ENCODE measurements around the gene VARS1.
"Not testable (repeated sequence)": the region's sequence is repeated elsewhere in the genome, so short reads cannot be mapped to it uniquely, and the experiment has no call there.

Gene VARS1

GRCh38 chr6:31794294-31794865 is 1.2 kb downstream of the VARS1 start:
- DNase-seq (ENCODE audit: low spot score), result no peak

- DNase-seq (ENCODE audit: low spot score), result not testable (repeated sequence)
These were observed 1.7 kb downstream of the VARS1 start for GRCh38 chr6:31793927-31794245.

- DNase-seq (ENCODE audit: low spot score), result no peak
These were observed 2.8 kb downstream of the VARS1 start for GRCh38 chr6:31792761-31793171.

- DNase-seq (ENCODE audit: low spot score), result no peak
These were observed 3.5 kb downstream of the VARS1 start for GRCh38 chr6:31792090-31792374.

DNA sequence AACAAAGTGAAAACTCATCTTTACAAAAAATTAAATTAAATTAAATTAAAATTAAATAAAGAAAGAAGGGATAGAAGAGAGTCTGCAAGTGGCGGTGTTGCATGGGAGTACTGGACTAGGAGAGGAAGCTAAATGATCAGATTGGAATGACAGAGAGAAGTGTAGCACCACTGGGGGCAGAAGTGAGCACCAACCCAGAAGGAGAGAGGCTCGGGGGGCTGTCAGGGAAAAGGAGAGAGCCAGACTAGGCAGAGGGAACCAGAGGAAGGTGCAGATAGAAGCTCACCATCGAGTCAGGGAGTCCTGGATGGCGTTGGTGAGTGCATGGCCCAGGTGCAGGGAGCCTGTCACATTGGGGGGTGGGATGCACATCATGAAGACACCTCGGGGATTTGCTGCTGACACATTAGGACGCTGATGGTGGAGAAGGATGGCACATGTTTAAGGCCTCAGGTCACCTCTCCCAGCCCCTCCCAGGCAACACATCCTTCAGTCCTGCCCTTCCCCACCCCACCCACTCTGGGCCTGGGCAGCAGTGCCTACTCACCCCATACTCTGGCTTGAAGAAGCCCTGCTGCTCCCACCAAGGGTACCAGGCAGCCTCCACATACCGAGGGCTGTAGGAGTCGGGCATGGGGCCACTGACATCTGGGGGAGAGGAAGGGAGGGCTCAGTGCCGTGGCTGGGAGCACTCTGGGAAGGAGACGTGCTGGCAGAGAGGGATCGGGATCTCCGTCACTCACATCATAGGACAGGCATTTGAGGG is 4.0 kb downstream of the VARS1 start:
- peak; percentile 68 for DNase-seq (ENCODE audit: low spot score)

- DNase-seq (ENCODE audit: low spot score), result no peak
These were observed 10.1 kb downstream of the VARS1 start for GRCh38 chr6:31785475-31785874.

GRCh38 chr6:31784098-31784925 is 11.2 kb downstream of the VARS1 start:
- no peak for DNase-seq (ENCODE audit: low spot score)

DNA sequence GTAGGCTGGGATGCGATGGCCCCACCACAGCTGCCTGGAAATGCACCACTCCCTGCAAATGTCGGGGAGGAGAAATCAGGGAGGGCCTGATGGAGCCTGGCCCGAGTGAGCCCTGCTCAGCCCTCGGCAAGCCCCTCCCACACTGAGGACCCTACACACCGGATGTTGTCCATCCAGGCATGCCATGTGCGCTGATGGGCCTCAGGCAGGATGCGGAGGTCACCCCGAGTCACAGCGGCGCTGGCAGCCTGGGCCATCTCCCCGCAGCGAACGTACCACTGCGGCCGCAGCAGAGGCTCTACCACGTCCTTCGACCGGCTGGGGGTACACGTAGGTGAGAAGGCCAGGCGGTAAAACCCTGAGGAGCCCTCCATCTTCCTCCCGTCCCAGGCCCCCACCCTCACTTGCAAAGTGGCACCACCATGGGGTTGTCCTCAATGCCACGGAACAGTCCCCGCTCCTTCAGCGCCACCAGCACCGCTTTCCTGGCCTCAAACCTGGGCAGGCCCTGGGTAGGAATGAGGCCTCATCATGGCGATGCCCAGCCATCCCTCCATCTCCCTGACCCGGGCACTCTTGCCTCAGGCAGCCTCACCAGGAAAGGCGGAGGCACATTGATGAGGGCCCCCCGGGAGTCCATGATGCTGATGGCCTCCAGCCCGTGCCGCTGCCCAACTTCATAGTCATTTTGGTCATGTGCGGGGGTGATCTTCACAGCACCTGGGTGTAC is 13.3 kb downstream of the VARS1 start:
- no peak for DNase-seq (ENCODE audit: low spot score)

DNA sequence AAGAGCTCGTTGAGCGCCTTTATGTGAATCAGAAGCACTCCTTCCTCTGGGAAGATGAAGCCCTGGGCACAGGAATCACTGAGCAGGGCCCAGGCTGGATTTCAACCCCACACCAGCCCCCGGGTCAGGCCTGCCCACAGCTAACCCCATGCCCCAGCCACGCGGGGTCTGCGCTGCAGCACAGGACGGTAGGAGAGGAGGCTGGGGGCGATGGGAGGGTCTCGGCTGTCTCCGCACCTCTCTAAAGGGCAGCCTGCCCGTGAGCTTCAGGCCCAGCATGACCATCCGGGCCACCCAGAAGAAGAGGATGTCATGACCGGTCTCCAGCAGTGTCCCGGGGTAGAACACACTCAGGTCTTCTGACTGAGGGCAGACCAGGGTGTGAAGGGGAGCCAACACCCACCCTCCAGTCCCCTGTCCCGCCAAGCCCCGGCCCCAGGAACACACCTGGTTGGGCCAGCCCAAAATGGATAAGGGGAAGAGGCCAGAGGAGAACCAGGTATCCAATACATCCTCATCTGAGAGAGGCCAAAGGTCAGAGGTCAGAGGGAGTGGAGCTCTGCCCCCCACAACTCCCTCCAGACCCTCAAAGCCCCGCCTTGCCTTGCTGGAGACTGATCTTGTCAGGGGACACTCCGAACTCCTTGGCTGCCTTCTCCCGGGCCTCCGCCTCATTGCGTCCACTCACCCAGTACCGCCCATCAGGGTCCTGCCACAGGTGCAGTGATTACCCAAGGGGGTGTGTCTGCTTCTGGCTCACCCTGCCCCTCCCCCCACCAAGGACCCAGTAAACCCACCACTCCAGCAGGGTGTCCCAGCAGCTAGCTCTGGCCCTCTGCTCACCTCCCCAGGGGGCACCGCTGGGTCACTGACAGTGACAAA is 14.1 kb downstream of the VARS1 start:
- no peak for DNase-seq (ENCODE audit: low spot score)

DNA sequence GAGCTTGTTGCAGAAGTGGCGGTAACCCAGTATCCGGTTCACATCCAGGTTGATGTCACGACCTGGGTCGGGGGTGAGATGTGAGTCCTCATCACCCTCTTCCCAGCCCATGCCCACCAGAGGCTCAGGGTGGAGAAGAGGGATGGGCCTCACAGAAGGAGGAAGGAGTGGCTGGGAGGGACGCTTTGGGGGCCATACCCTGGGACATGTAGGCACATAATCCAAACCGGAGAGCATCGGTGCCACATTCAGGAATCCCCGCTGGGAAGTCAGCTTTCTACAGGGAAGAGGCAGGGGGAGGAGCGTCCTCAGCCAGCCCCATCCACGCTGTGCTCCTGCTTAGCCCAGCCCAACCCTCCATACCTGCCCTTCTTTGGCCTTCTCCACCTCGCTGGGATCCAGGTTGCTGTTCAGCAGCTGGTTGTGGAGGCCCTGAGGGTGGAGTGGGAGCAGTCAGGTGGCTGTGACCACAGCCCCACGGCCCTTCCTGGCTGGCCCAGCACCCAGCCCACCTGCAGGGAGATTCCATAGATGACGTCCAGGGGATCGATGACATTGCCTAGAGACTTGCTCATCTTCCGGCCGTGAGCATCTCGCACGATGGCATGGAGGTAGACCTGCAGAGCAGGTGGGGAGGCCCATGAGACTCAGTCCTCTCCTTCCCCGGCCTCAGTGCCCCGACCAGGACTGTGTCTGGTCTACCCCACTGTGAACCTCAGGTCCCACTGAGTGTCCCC is 14.9 kb downstream of the VARS1 start:
- no peak for DNase-seq (ENCODE audit: low spot score)

GRCh38 chr6:31779908-31780307 is 15.6 kb downstream of the VARS1 start:
- DNase-seq (ENCODE audit: low spot score), result no peak

DNA sequence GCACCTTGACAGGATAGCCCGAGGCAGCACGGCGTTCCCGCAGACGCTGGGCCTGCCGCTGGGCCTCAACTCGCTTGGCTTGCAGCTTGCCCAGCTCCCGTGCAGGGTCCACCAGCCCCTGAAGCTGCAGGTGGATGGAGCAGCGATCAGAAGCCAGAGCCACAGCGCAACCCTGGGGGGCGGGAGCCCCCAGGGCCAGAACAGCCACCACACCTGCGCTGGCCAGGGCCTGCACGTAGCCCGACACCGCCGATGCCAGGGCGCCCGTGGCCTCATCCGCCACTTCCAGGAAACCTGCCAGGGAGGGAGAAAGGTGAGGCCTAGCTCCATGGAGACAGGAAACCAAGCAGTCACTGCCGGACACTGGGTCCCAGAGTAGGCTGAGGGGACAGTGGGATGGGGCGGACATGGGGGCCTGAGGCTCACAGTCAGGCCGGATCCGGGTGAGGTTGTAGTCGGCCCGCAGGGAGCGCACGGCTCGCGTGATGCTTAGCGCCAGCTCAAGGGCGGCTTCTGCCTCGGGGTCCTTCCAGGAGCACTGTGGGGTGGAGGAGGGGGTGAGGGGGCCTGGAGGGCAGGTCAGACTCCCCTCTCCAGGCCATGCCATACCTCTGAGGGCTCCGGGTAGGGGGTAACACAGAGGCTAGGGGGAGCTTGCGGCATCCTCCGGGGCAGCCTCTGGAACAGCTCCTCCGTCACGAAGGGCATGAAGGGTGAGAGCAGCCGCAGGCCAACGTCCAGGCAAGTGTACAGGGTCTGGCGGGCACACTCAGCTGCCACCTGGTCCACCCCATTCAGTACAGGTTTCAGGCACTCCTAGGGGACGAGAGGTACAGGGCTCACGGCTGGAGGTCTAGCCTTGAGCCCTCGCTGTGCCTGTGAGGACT is 16.3 kb downstream of the VARS1 start:
- DNase-seq (ENCODE audit: low spot score), result no peak

DNA sequence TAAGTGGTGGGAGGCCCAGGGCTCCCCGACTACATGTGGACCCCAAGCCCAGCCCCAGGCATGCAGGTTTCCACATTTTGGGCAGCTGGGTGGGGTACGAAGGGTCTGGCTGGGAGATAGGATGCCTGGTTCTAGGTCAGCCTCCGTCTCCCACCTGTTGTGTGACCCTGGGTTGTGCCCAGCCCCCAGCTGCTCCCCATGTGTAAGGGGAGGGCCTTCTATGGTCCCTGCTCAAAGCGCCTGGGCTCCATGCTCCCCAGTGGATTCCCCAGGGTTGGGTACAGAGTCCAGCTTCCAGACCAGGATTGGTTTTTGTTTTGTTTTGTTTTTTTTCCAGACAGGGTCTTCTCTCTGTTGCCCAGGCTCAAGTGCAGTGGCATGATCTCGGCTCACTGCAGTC is 17.4 kb downstream of the VARS1 start:
- no peak for DNase-seq (ENCODE audit: low spot score)

GRCh38 chr6:31777667-31778050 is 17.9 kb downstream of the VARS1 start:
- DNase-seq (ENCODE audit: low spot score), result no peak

DNA sequence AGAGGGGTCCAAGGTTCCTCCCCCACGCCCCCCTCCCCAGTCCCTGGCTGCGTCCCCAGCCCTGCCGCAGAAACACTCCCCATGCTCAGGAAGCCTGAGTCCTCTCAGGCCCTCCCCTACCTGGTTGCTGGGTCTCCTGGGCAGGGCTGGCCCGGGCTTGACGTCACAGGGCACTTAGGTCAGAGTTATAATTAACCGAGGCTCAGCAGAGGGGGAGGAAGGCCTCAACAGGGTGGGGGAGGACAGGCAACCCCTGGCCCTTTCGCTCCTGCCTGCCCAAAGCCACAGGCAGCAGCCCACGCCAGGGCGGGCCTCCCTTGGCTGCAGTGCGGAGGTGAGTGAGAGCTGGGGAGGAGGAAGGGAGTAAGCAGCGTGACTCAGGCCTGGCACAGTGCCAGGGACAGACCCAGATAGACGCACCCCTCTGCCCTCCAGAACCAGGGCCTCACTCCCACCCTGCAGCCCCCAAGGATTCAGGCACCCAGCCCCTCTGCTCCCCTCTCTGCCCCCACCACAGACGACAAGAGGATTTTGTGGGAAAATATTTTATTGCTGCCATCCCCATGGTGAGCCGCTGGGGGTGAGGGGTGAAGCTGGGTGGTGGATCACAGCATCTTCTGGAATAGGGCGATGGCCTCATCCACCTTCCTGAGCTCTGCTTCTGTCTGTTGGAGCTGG is 18.4 kb downstream of the VARS1 start, which contains the start of gene VWA7:
VWA7 (minus strand) TSS at position 340 of the 678 bp plus-strand sequence. CDS start 549 bp downstream, outside the sequence.
- no peak for DNase-seq (ENCODE audit: low spot score)

DNA sequence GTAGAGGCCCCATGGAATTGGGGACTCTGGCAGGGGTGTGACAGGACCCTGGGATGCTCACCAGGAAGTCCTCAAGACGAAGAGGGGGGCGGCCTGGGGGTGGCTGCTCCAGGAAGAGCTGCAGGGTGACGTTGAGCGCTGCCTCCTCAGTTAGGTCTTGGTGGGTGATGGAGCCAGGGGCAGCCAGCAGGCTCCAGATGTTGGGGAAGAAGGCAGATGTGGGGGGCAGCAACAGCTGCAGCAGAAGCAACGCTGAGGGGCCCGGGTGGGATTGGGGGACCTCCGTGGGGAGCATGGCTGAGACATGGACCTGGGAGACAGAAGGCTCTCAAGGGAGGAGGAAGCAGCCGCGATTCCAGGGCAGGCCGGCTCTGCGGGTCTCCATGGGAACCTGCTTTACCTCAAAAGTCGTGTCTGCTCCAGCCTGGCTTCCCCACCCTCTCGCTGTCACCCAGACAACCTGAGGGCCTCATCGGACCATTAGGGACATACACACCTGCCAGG is 19.0 kb downstream of the VARS1 start:
- no peak for DNase-seq (ENCODE audit: low spot score)

GRCh38 chr6:31775633-31776484 is 19.7 kb downstream of the VARS1 start:
- DNase-seq (ENCODE audit: low spot score), result no peak

DNA sequence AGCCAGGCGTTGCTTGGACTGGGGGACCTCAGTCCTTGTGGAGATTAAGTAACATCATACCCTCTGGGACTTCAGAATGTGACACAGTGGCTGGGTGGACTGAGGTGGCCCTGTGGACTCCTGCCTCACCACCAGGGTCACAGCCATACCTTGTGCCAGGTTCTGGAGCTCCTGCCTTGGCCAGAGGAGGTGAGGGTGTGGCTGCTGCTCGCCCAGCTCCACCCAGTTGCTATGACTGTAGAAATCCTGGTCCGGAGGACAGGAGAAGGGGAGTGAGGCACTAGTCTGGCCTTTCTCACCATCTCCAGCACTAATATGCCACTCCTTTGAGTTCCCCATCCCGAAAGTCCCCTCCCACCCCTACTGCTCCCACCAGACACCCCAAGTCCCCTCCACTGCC is 20.4 kb downstream of the VARS1 start:
- no peak for DNase-seq (ENCODE audit: low spot score)
